Panc1 (cell line): ENCODE data around the gene PEAR1. TPM values are rescaled to one million over a fixed set of nuclear protein-coding genes. Genes with fewer than 3 reads are reported as not detected.

Source experiments
- ATAC-seq: fragments of 200-7000 bp; cut with Tn5 transposase; 2 replicates; pipeline ENCODE4 v1.9.1; 2020; ENCODE audit warnings: mild to moderate bottlenecking, moderate library complexity
- BruUV-seq: library from RNA; stranded (reverse); fragments of 400-500 nt; replicated peaks from 2 replicates; lab custom pipeline; 2021; lab: Mats Ljungman, UMichigan
- CTCF ChIA-PET: fragments of 300-600 bp; sonication (Branson Sonifier 250); formaldehyde crosslinking; loops from one replicate; lab custom pipeline; 2022; ENCODE audit warnings: antibody characterized with exemption; lab: Charles Lee
- POLR2A ChIA-PET: fragments of 300-600 bp; sonication (Branson Sonifier 250); formaldehyde crosslinking; loops from one replicate; lab custom pipeline; 2022; ENCODE audit warnings: antibody characterized with exemption; lab: Charles Lee
- DNase-seq: peaks from one replicate; pipeline ENCODE4 v3.0.0-alpha.2; 2010; ENCODE audit warnings: low read depth, low spot score
- H3K27ac ChIP-seq: 2 replicates; pipeline ENCODE4 v1.5.1; 2011; ENCODE audit warnings: mild to moderate bottlenecking, low read length, inconsistent platforms
- H3K27me3 ChIP-seq: fragments of 200-500 bp; sonication (Bioruptor generic); 2 replicates; pipeline ENCODE4 v1.6.0; 2014; ENCODE audit warnings: low read length, inconsistent platforms; ENCODE audit not compliant: control insufficient read depth, insufficient read depth
- H3K36me3 ChIP-seq: fragments of 200-500 bp; sonication (Bioruptor generic); 2 replicates; pipeline ENCODE4 v1.5.1; 2014; ENCODE audit warnings: inconsistent platforms, mild to moderate bottlenecking, low read length, moderate library complexity; ENCODE audit not compliant: control insufficient read depth, insufficient read depth
- H3K4me1 ChIP-seq: 2 replicates; pipeline ENCODE4 v1.5.1; 2011; ENCODE audit warnings: inconsistent platforms, mild to moderate bottlenecking, low read length, moderate library complexity; ENCODE audit not compliant: control insufficient read depth, insufficient read depth
- H3K4me3 ChIP-seq, 2 experiments: 2 replicates each; pipeline ENCODE4 v1.5.1; 2011 to 2012; ENCODE audit warnings: low read depth in 2 of 2, low read length in 2 of 2, mild to moderate bottlenecking in 2 of 2, inconsistent platforms in 1 of 2, moderate library complexity in 1 of 2
- H3K9me3 ChIP-seq: fragments of 200-500 bp; sonication (Bioruptor generic); 2 replicates; pipeline ENCODE4 v1.5.1; 2014; ENCODE audit warnings: low read depth, mild to moderate bottlenecking, inconsistent platforms, low read length, moderate library complexity; ENCODE audit not compliant: control insufficient read depth, insufficient read depth
- CTCF ChIP-seq: fragments of 450-650 bp; IDR thresholded peaks from 2 replicates; pipeline ENCODE4 v1.5.1; 2017; ENCODE audit warnings: mild to moderate bottlenecking
- POLR2AphosphoS5 ChIP-seq: IDR thresholded peaks from 2 replicates; pipeline ENCODE4 v1.6.1; 2012; ENCODE audit warnings: mild to moderate bottlenecking, low read depth, low read length, moderate library complexity
- REST ChIP-seq, 2 experiments: IDR thresholded peaks; 2 replicates each; pipeline ENCODE4 v1.6.1; 2011 to 2012; ENCODE audit warnings: low read depth in 2 of 2, control low read depth in 1 of 2, low read length in 1 of 2, mild to moderate bottlenecking in 1 of 2, moderate library complexity in 1 of 2; ENCODE audit not compliant: insufficient read depth in 1 of 2
- SIN3A ChIP-seq: IDR thresholded peaks from 2 replicates; pipeline ENCODE4 v1.6.1; 2012; ENCODE audit warnings: low read depth, mild to moderate bottlenecking, low read length, moderate library complexity, borderline replicate concordance; ENCODE audit not compliant: insufficient read depth
- TCF7L2 ChIP-seq: IDR thresholded peaks from 2 replicates; pipeline ENCODE4 v1.6.1; 2011; ENCODE audit warnings: mild to moderate bottlenecking, low read depth, low read length, inconsistent platforms
- in situ Hi-C: cut with HindIII; loops from 2 replicates; pipeline ENCODE4 v1.10.0; 2016; ENCODE audit warnings: low sequenced_read_pairs, low pct_unique_long_range_greater_than_20kb
- intact Hi-C: fragments of 100-400 bp; cut with micrococcal nuclease; formaldehyde crosslinking; loops from one replicate; pipeline ENCODE4 v1.10.0; 2022; ENCODE audit not compliant: unreplicated experiment
- total RNA-seq: library from RNA; stranded (reverse); gene quantifications from one replicate; pipeline ENCODE4 v1.2.1, GENCODE V29; 2021; ENCODE audit not compliant: unreplicated experiment

The PEAR1 gene
- total RNA-seq, 1 experiment from 2014 or later, result 16.1 TPM

- in situ Hi-C loops, result no loop called here
- H3K4me3 ChIP-seq, result no peak overlapping the region
- no peaks in the 10 kb centered on the region for H3K36me3 ChIP-seq
- intact Hi-C loops, result loop anchor here (10.0 kb wide), 1 partner anchor 72 kb away; the partner anchor contains the start of gene LRRC71
- POLR2A ChIA-PET, result no interaction called here
- DNase-seq (no peak), ATAC-seq (no peak)
- no peak overlapping the region for H3K27ac ChIP-seq
- no peak for TF ChIP-seq POLR2AphosphoS5
- no peak for TF ChIP-seq TCF7L2
- no peak for TF ChIP-seq SIN3A
- TF ChIP-seq REST (IDR thresholded peaks at IDR 0.05; ENCODE audit: insufficient read depth in 1 of 2, low read depth in 2 of 2, low read length in 1 of 2), result no peak
- no peak for TF ChIP-seq CTCF
- no peaks in the 10 kb centered on the region for H3K4me1 ChIP-seq
- H3K9me3 ChIP-seq, result no peaks in the 10 kb centered on the region
- BruUV-seq, result no TSS peak
- no peaks in the 10 kb centered on the region for H3K27me3 ChIP-seq
- CTCF ChIA-PET, result no interaction called here
Observed at GRCh38 chr1:156852418-156852874, 41.1 kb upstream of the PEAR1 start.

GRCh38 chr1:156853761-156854160 lies 39.8 kb upstream of the PEAR1 start:
- in situ Hi-C loops, result no loop called here
- CTCF ChIA-PET, result no interaction called here
- no TSS peak for BruUV-seq

More at GRCh38 chr1:156853761-156854160, 39.8 kb upstream of the PEAR1 start:
- intact Hi-C loops, result loop anchor here (10.0 kb wide), 1 partner anchor 71 kb away; the partner anchor contains the start of gene LRRC71
- Histone ChIP-seq H3K4me1 (0 out of 2 replicates have a peak, but pooled peaks cover 4% of the 10 kb centered on the region), H3K9me3 (no peaks in the 10 kb centered on the region), H3K4me3 (no peak overlapping the region), H3K27ac (no peak overlapping the region), H3K27me3 (no peaks in the 10 kb centered on the region), H3K36me3 (no peaks in the 10 kb centered on the region)
- TF ChIP-seq REST (IDR thresholded peaks at IDR 0.05; ENCODE audit: insufficient read depth in 1 of 2, low read depth in 2 of 2, low read length in 1 of 2) (no peak), POLR2AphosphoS5 (no peak), CTCF (no peak), TCF7L2 (no peak), SIN3A (no peak)
- ATAC-seq (no peak), DNase-seq (no peak)
- POLR2A ChIA-PET, result no interaction called here
